Lung (tissue), 12 donors: Measurements from ENCODE around the gene SHH. TPM values are rescaled to one million over a fixed set of nuclear protein-coding genes. Genes with fewer than 3 reads are reported as not detected.

Experiments
- ATAC-seq: fragments of 200-7000 bp; cut with Tn5 transposase; one replicate; pipeline ENCODE4 v1.9.1; 2020; ENCODE audit warnings: moderate number of reproducible peaks; ENCODE audit not compliant: insufficient read depth, low FRiP score
- DNase-seq, 3 donors: peaks; one replicate each; pipeline ENCODE4 v3.0.0-alpha.2; 2013 to 2017
- H3K27ac ChIP-seq, 2 donors: one replicate each; pipeline ENCODE4 v1.5.1; 2013; ENCODE audit warnings: mild to moderate bottlenecking in 2 of 2, moderate library complexity in 2 of 2, control low read depth in 1 of 2, inconsistent platforms in 1 of 2, low read depth in 1 of 2, low read length in 1 of 2
- H3K27me3 ChIP-seq, 3 donors: one replicate each; pipeline ENCODE4 v1.5.1; 2013; ENCODE audit warnings: low read length in 2 of 3; ENCODE audit not compliant: control insufficient read depth in 3 of 3, insufficient read depth in 3 of 3
- H3K36me3 ChIP-seq, 4 donors: one replicate each; pipeline ENCODE4 v1.5.1; 2013; ENCODE audit warnings: low read length in 4 of 4, mild to moderate bottlenecking in 1 of 4, moderate library complexity in 1 of 4; ENCODE audit not compliant: control insufficient read depth in 4 of 4, insufficient read depth in 4 of 4
- H3K4me1 ChIP-seq, 5 donors: one replicate each; pipeline ENCODE4 v1.5.1; 2013; ENCODE audit warnings: low read length in 5 of 5, mild to moderate bottlenecking in 2 of 5, moderate library complexity in 1 of 5; ENCODE audit not compliant: control insufficient read depth in 5 of 5, insufficient read depth in 5 of 5
- H3K4me3 ChIP-seq: one replicate; pipeline ENCODE4 v1.5.1; 2013; ENCODE audit warnings: mild to moderate bottlenecking, control low read depth, moderate library complexity
- H3K9ac ChIP-seq, 2 donors: one replicate each; pipeline ENCODE4 v1.5.1; 2013; ENCODE audit warnings: low read length in 2 of 2, control low read depth in 1 of 2; ENCODE audit not compliant: insufficient read depth in 1 of 2
- H3K9me3 ChIP-seq, 4 donors: one replicate each; pipeline ENCODE4 v1.5.1; 2013; ENCODE audit warnings: low read length in 3 of 4, mild to moderate bottlenecking in 1 of 4, moderate library complexity in 1 of 4; ENCODE audit not compliant: control insufficient read depth in 4 of 4, insufficient read depth in 3 of 4
- CTCF ChIP-seq: IDR thresholded peaks from 2 replicates; pipeline ENCODE4 v1.5.1; 2012; ENCODE audit warnings: mild to moderate bottlenecking; ENCODE audit errors: control extremely low read depth, extremely low read depth
- WGBS, 2 donors: extraction: QIAGEN DNeasy Blood & Tissue Kit; methylation state at CpG; one replicate each; pipeline ENCODE4 v1.1.7; 2013; 5-methylcytosine and 5-hydroxymethylcytosine counted together
- polyA plus RNA-seq, 2 donors: library from polyadenylated mRNA; stranded (reverse); fragments of 200-250 nt; gene quantifications; one replicate each; pipeline ENCODE4 v1.2.1, GENCODE V29; 2013
- total RNA-seq, 2 donors: library from RNA; depleted of rRNA in 1 of 2; stranded (reverse); fragments of >200 nt in 1 of 2; gene quantifications; one replicate each; pipeline ENCODE4 v1.2.1, GENCODE V29; 2014 to 2021
- donor health status: control.
- donor health status: control.
- donor health status: Bipolar disorder and iron deficiency.
- donor health status: healthy.
- donor health status: DM: yes; HTN: yes; CAD: no.

The SHH gene
- total and polyA plus RNA-seq, 4 donors: 1.5 to 9.3 (median 4.4) TPM

- Histone ChIP-seq H3K4me1 (peaks cover 5 to 20% (median 15%) of the 10 kb centered on the region in 5 donors), H3K4me3 (no peak overlapping the region), H3K27ac (no peak overlapping the region), H3K9me3 (no peaks in the 10 kb centered on the region), H3K9ac (no peak overlapping the region), H3K27me3 (no peaks in the 10 kb centered on the region), H3K36me3 (peaks cover 20 to 38% (median 37%) of the 10 kb centered on the region in 4 donors)
- DNase-seq: no peak
- 90% methylated on average over 12 of the region's 12 CpGs for WGBS, 2 donors
- no peak for ATAC-seq
- TF ChIP-seq CTCF: no peak
Measured at GRCh38 chr7:155766966-155767916, 45.0 kb downstream of the SHH start.

- 89 to 95% methylated on average over 12 of the region's 12 CpGs for WGBS, 2 donors
- no peak for ATAC-seq
Measured at GRCh38 chr7:155766386-155766785, 45.9 kb downstream of the SHH start.

GRCh38 chr7:155765458-155765857 lies 46.8 kb downstream of the SHH start:
- ATAC-seq (no peak), DNase-seq (no peak)
- no peak overlapping the region for H3K9ac ChIP-seq
- TF ChIP-seq CTCF: no peak
- H3K27me3 ChIP-seq: no peaks in the 10 kb centered on the region
- H3K9me3 ChIP-seq: no peaks in the 10 kb centered on the region
- no peak overlapping the region for H3K27ac ChIP-seq
- H3K36me3 ChIP-seq: peaks cover 16 to 37% (median 34%) of the 10 kb centered on the region in 4 donors
- no peak overlapping the region for H3K4me3 ChIP-seq
- H3K4me1 ChIP-seq: peaks cover 5 to 21% (median 15%) of the 10 kb centered on the region in 5 donors
- 84 to 95% methylated on average over 8 of the region's 8 CpGs for WGBS, 2 donors

More at GRCh38 chr7:155766386-155766785, 45.9 kb downstream of the SHH start:
- Histone ChIP-seq H3K36me3 (peaks cover 20 to 38% (median 37%) of the 10 kb centered on the region in 4 donors), H3K9ac (no peak overlapping the region), H3K9me3 (no peaks in the 10 kb centered on the region), H3K27me3 (no peaks in the 10 kb centered on the region), H3K4me3 (no peak overlapping the region), H3K4me1 (peaks cover 5 to 20% (median 15%) of the 10 kb centered on the region in 5 donors), H3K27ac (no peak overlapping the region)
- DNase-seq: no peak
- no peak for TF ChIP-seq CTCF
